IPS DF 19.7 (cell line): ENCODE measurements around the gene CD1B.
"Not testable (repeated sequence)": the region's sequence is repeated elsewhere in the genome, so short reads cannot be mapped to it uniquely, and the experiment has no call there.

Experiments
- DNase-seq: peaks from one replicate; pipeline ENCODE4 v3.0.0-alpha.2; 2013; ENCODE audit warnings: low read depth, low spot score

Gene CD1B

DNA sequence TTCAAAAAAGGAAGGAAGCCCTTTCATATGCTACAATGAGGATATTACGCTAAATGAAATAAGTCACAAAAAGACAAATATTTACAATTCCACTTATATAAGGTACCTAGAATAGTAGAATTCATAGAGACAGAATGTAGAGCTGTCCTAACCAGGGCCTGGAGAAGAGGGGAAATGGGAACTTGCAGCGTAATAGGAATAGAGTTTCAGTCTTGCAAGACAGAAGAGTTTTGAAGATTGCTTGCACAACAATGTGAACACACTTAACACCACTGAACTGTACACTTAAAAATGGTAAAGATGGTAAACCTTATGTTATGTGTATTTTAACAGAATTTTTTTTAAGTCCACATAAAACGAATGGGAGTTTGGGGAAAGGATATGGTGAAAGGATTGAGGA lies 2.9 kb downstream of the CD1B start:
- no peak for DNase-seq

DNA sequence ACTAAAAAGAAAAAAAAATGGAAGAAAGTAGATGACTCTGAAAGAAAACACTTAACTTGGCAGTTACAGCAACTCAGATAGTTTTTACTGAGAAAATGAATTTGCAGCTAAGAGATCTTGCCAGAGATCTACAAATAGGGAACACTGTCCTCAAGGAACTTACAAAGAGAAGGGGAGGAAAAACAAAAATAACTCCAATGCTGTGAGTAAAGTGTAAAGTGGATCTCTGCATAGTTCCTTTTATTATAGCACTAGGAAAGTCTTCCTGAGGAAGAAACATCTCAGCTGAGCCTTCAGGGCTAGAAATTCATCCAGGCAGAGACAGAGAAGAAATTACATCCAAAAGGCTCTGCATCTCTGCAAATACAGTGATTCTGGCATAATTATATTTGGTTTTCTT lies 3.9 kb downstream of the CD1B start:
- no peak for DNase-seq

DNA sequence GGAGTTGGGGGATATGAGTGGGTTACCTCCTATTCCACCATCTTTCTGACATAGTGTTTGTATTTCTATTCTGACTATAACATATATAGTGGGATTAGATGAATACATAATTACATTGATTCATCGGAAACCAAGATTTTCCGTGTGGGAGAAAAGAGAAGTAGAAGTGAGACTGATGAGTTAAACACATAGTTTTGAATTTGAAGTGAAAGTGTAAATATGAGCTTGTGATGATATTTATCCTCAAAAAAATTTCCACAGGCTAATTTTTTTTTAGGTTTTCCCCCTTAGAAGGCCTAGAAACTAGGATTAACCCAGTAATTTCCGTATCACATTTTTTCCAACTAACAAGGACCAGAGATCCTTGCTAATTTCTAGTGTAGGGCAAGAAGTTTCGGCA lies 6.9 kb downstream of the CD1B start:
- no peak for DNase-seq

- no peak for DNase-seq
These were observed 7.5 kb downstream of the CD1B start for GRCh38 chr1:158323866-158324265.

- DNase-seq: no peak
These were observed 20.3 kb downstream of the CD1B start for GRCh38 chr1:158311066-158311465.

DNA sequence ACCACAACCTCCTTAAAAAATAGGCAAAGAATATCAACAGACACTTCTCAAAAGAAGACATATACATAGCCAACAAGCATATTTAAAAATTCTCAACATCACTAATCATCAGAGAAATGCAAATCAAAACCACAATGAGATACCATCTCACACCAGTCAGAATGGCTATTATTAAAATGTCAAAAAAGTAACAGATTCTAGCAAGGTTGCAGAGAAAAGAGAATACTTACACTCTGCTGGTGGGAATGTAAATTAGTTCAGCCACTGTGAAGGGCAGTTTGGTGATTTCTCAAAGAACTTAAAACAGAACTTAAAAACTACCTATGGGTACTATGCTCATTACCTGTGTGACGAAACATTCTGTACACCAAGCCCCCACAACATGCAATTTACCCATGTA lies 20.7 kb downstream of the CD1B start:
- DNase-seq: no peak

DNA sequence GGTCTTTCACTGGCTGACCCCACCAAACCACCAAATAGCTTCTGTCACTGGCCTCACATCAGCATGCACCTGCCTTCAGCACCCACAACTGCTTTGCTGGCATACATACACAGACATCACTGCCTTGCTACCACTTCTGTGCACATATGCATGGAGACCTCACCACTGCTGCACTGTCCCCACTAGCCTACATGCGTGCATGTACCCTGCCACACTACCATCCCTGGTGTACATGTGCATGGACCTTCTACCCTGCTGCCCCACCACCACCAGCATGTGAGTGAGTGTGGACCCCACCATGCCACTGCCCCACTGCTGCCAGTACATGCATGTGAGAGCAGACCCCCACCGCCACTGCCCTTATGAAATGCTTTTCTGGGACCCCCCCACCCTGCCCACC lies 35.5 kb downstream of the CD1B start:
- DNase-seq: no peak

- DNase-seq: no peak
These were observed 40.9 kb downstream of the CD1B start for GRCh38 chr1:158290321-158290844.

DNA sequence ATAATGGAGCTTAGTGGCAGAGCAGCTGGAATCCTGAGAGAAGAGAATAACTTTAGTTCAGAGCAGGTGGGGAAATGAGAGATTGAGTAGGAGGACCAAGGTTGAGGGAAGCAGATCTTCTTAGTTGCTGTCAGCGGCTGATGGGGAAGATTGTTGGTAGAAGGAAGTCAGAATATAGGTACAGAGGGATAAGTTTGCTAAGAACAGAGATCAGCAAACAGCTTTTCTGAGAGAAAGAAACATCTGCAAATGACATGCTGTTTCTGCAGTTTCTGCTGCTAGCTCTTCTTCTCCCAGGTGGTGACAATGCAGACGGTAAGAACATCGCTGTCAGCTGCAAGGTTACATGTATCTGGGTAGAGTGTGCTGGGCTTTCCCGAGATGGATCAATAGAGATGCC lies 41.5 kb downstream of the CD1B start, which contains the start of gene CD1C:
Gene CD1C (plus strand): TSS at position 113 of the 400 bp plus-strand sequence. CDS start 142 bp downstream, at position 255.
- no peak for DNase-seq

DNA sequence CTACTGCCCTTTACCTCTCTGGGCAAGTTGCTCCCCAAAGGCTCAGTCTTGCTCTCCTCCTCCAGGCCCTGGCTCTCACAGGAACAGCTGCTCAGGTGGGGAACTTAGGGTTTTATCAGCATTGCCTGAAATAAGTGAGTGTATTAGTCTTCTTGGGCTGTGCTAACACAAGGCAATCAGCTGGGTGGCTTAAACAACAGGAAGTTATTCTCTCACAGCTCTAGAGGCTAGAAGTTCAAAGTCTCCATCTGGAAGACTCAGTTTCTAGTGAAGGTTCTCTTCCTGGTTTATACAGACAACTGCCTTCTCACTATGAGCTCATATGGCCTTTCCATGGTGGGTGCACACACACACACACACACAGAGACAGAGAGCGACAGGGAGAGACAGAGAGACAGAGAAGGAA lies 44.4 kb downstream of the CD1B start:
- DNase-seq: no peak

GRCh38 chr1:158286487-158286886 lies 44.8 kb downstream of the CD1B start:
- DNase-seq: no peak

GRCh38 chr1:158285756-158286241 lies 45.5 kb downstream of the CD1B start:
- DNase-seq: no peak

DNA sequence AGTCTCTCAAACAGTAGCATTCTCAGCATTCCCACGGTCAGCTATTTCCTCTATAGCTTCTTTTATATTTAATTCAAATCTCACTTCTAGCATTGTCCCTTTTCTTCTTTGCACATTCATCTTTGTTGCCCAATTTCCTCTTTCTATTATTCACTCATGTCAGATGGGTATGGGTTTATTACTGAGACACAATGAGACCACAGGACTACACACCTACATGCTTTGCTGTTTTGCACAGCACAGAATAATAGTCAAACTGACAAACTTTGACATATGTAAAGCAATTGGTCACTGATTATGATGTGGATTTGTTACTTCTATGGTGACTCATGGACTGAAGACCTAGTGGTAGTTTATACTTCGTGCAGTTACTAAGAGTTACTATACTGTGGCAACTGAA lies 47.4 kb downstream of the CD1B start:
- no peak for DNase-seq

- not testable (repeated sequence) for DNase-seq
These were observed 48.9 kb downstream of the CD1B start for GRCh38 chr1:158282421-158282820.
